GM19351 (cell line): Measurements from ENCODE around the gene DIDO1.

Experiments
- ATAC-seq: cut with Tn5 transposase; IDR thresholded peaks from one replicate; pipeline ENCODE4 v1.9.1; 2021; ENCODE audit warnings: mild to moderate bottlenecking, moderate library complexity; ENCODE audit not compliant: unreplicated experiment

DIDO1 gene

GRCh38 chr20:62951143-62951895, 25.0 kb upstream of the DIDO1 start:
- ATAC-seq: no peak

- no peak for ATAC-seq
These were observed 24.4 kb upstream of the DIDO1 start for GRCh38 chr20:62950741-62951140.

- no peak for ATAC-seq
These were observed 23.7 kb upstream of the DIDO1 start for GRCh38 chr20:62949962-62950361.

GRCh38 chr20:62949153-62949821, 23.0 kb upstream of the DIDO1 start:
- no peak for ATAC-seq

GRCh38 chr20:62947532-62948300, 21.4 kb upstream of the DIDO1 start:
- ATAC-seq: no peak

GRCh38 chr20:62946918-62947317, 20.6 kb upstream of the DIDO1 start:
- no peak for ATAC-seq

GRCh38 chr20:62945771-62946339, 19.6 kb upstream of the DIDO1 start:
- ATAC-seq: no peak

- ATAC-seq: no peak
These were observed 18.4 kb upstream of the DIDO1 start for GRCh38 chr20:62944746-62945145.

- ATAC-seq: no peak
These were observed 17.9 kb upstream of the DIDO1 start for GRCh38 chr20:62944184-62944583.

GRCh38 chr20:62943396-62943795, 17.1 kb upstream of the DIDO1 start:
- ATAC-seq: no peak

- no peak for ATAC-seq
These were observed 16.2 kb upstream of the DIDO1 start for GRCh38 chr20:62942456-62942855.

GRCh38 chr20:62941792-62942191, 15.5 kb upstream of the DIDO1 start:
- ATAC-seq: no peak

- ATAC-seq: no peak
These were observed 14.6 kb upstream of the DIDO1 start for GRCh38 chr20:62940875-62941274.

- peak; percentile 46 for ATAC-seq
These were observed 12.0 kb upstream of the DIDO1 start, which contains the start of gene GID8 for GRCh38 chr20:62938105-62938888. TSS of gene GID8 (plus strand) at chr20:62938147. CDS start at chr20:62941503, 3,356 bp downstream.

GRCh38 chr20:62937268-62938104, 11.2 kb upstream of the DIDO1 start:
- ATAC-seq: peak; percentile 69

- ATAC-seq: no peak
These were observed 9.8 kb upstream of the DIDO1 start for GRCh38 chr20:62935968-62936585.

- ATAC-seq: no peak
These were observed 9.1 kb upstream of the DIDO1 start for GRCh38 chr20:62935204-62935967.

- ATAC-seq: no peak
These were observed 7.7 kb upstream of the DIDO1 start for GRCh38 chr20:62933966-62934365.
